OCI-LY3 (cell line): Measurements from ENCODE around the gene FBXW8.

ENCODE experiments used
- EZH2phosphoT487 ChIP-seq: fragments of 200-600 bp; shearing (Covaris generic); IDR thresholded peaks from 2 replicates; pipeline ENCODE4 v1.6.1; 2018; ENCODE audit warnings: antibody characterized with exemption, mixed run types, low read depth
- TF ChIP-seq, protein P1 (sequence below): fragments of 200-600, 300-600 bp; sonication (generic); IDR thresholded peaks from 2 replicates; pipeline ENCODE4 v1.5.1; 2014; ENCODE audit warnings: antibody characterized with exemption, low read length, low read depth

DNA sequence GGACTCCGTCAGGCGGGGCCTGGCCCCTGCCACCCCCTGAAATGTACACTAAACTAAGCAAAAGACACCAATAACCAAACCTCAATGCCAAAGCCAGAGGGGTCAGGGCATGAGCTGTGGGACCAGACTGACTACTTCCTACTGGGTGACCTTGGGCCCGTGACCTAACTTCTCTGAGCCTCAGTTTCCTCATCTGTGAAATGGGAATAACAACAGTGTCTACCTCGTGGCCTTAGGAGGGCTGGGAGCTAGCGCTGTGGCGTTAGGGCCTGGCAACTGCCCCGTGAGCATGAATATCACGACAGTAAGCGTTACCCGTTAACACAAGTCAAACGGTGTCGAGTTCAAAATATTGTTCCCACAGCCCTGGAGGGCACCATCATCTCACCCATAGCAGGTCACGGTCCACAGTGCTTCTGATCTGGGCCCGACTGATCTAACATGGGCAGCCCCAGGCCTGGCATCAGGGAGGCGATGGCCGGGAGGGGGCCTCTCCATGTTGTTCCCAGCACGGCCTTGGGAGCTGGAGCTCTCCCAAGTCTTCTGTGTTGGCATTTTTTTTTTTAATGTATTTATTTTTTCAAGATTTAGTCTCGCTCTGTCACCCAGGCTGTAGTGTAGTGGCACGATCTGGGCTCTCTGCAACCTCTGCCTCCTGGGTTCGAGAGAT lies 136.2 kb downstream of the FBXW8 start:
- TF ChIP-seq, protein P1, sequence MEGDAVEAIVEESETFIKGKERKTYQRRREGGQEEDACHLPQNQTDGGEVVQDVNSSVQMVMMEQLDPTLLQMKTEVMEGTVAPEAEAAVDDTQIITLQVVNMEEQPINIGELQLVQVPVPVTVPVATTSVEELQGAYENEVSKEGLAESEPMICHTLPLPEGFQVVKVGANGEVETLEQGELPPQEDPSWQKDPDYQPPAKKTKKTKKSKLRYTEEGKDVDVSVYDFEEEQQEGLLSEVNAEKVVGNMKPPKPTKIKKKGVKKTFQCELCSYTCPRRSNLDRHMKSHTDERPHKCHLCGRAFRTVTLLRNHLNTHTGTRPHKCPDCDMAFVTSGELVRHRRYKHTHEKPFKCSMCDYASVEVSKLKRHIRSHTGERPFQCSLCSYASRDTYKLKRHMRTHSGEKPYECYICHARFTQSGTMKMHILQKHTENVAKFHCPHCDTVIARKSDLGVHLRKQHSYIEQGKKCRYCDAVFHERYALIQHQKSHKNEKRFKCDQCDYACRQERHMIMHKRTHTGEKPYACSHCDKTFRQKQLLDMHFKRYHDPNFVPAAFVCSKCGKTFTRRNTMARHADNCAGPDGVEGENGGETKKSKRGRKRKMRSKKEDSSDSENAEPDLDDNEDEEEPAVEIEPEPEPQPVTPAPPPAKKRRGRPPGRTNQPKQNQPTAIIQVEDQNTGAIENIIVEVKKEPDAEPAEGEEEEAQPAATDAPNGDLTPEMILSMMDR: no peak
- TF ChIP-seq EZH2phosphoT487: no peak
